HFF-Myc (cell line): ENCODE data around the gene INSL4.

ENCODE experiments used
- DNase-seq: peaks from one replicate; pipeline ENCODE4 v3.0.0-alpha.2; 2011; ENCODE audit warnings: low read depth; ENCODE audit errors: extremely low read depth
- H3K4me3 ChIP-seq: replicated peaks from 2 replicates; pipeline ENCODE4 v1.5.1; 2011; ENCODE audit warnings: low read depth, mild to moderate bottlenecking, control low read depth, low read length
- CTCF ChIP-seq: IDR thresholded peaks from 2 replicates; pipeline ENCODE4 v1.5.1; 2012; ENCODE audit warnings: mild to moderate bottlenecking, low read depth, low read length, control low read depth; ENCODE audit errors: missing control alignments

The INSL4 gene

GRCh38 chr9:5265939-5266338 is 34.7 kb downstream of the INSL4 start:
- DNase-seq, result no peak
- no peak for TF ChIP-seq CTCF
- H3K4me3 ChIP-seq, result no peak overlapping the region

GRCh38 chr9:5269249-5269715 is 38.1 kb downstream of the INSL4 start:
- TF ChIP-seq CTCF, result no peak
- no peak overlapping the region for H3K4me3 ChIP-seq
- no peak for DNase-seq

- DNase-seq, result no peak
- no peak overlapping the region for H3K4me3 ChIP-seq
- no peak for TF ChIP-seq CTCF
These were observed 43.6 kb downstream of the INSL4 start for GRCh38 chr9:5274770-5275169.

GRCh38 chr9:5278486-5278885 is 47.3 kb downstream of the INSL4 start:
- no peak for TF ChIP-seq CTCF
- no peak overlapping the region for H3K4me3 ChIP-seq
- no peak for DNase-seq
